Activated CD8-positive, alpha-beta T cell treated with anti-CD3 and anti-CD28 coated beads for 36 hours (primary cell): ENCODE measurements around the gene HSPB1. TPM values are rescaled to one million over a fixed set of nuclear protein-coding genes. Genes with fewer than 3 reads are reported as not detected.
"Not testable (repeated sequence)": the region's sequence is repeated elsewhere in the genome, so short reads cannot be mapped to it uniquely, and the experiment has no call there.

ENCODE experiments used
- ATAC-seq: fragments of 200-7000 bp; cut with Tn5 transposase; one replicate; pipeline ENCODE4 v1.10.0; 2021; ENCODE audit warnings: mild to moderate bottlenecking, moderate library complexity
- CTCF ChIA-PET: fragments of 350-600 bp; sonication (Branson Sonifier 250); formaldehyde crosslinking; loops from one replicate; lab custom pipeline; 2021; ENCODE audit warnings: antibody characterized with exemption; lab: Charles Lee
- POLR2A ChIA-PET: fragments of 350-600 bp; sonication (Branson Sonifier 250); formaldehyde crosslinking; loops from one replicate; lab custom pipeline; 2021; ENCODE audit warnings: antibody characterized with exemption; lab: Charles Lee
- DNase-seq: peaks from one replicate; pipeline ENCODE4 v3.0.0-alpha.2; 2020
- H3K27ac Mint-ChIP-seq: one replicate; pipeline ENCODE4 v1.8.0; 2021; ENCODE audit warnings: mild to moderate bottlenecking, mixed read lengths
- H3K27me3 Mint-ChIP-seq: one replicate; pipeline ENCODE4 v1.8.0; 2021; ENCODE audit warnings: mixed read lengths
- H3K36me3 Mint-ChIP-seq: one replicate; pipeline ENCODE4 v1.8.0; 2021; ENCODE audit warnings: low read depth, mixed read lengths
- H3K4me1 Mint-ChIP-seq: one replicate; pipeline ENCODE4 v1.8.0; 2021; ENCODE audit warnings: low read depth, mixed read lengths
- H3K4me3 Mint-ChIP-seq: one replicate; pipeline ENCODE4 v1.8.0; 2021; ENCODE audit warnings: mild to moderate bottlenecking, moderate library complexity, mixed read lengths
- H3K9me3 Mint-ChIP-seq: one replicate; pipeline ENCODE4 v1.8.0; 2021; ENCODE audit warnings: mixed read lengths
- CTCF ChIP-seq: fragments of 200-600 bp; IDR thresholded peaks from one replicate; pipeline ENCODE4 v1.8.0; 2022; ENCODE audit warnings: antibody characterized with exemption, mild to moderate bottlenecking
- intact Hi-C: fragments of 100-400 bp; cut with micrococcal nuclease; formaldehyde crosslinking; loops from one replicate; pipeline ENCODE4 v1.10.0; 2022
- total RNA-seq, 2 experiments: library from RNA; stranded (reverse); gene quantifications; one replicate each; pipeline ENCODE4 v1.2.3, GENCODE V29; 2021

The HSPB1 gene
- total RNA-seq, 2 experiments from 2014 or later = 104 to 109 TPM

- peaks cover 13% of the 10 kb centered on the region for H3K4me1 Mint-ChIP-seq
- no peak for TF ChIP-seq CTCF
- intact Hi-C loops = no loop called here
- no peak overlapping the region for H3K4me3 Mint-ChIP-seq
- no peaks in the 10 kb centered on the region for H3K9me3 Mint-ChIP-seq
- no peak overlapping the region for H3K27ac Mint-ChIP-seq
- no peak for DNase-seq
- H3K36me3 Mint-ChIP-seq = no peaks in the 10 kb centered on the region
- CTCF ChIA-PET = interaction anchor here (0.6 to 4.8 kb wide), 11 partner anchors 12 to 125 kb away, joined by 3 to 78 read pairs (median 13); partner anchors contain the start of gene HSPB1
- no peak for ATAC-seq
- POLR2A ChIA-PET = interaction anchor here (0.9 to 1.1 kb wide), 3 partner anchors 11 to 26 kb away, joined by 3 to 5 read pairs (median 3); no protein-coding TSS in a partner anchor
- no peaks in the 10 kb centered on the region for H3K27me3 Mint-ChIP-seq
These were observed 10.3 kb upstream of the HSPB1 start for GRCh38 chr7:76292213-76292573.

GRCh38 chr7:76292911-76293310 is 9.6 kb upstream of the HSPB1 start:
- H3K27me3 Mint-ChIP-seq, H3K9me3 Mint-ChIP-seq, H3K36me3 Mint-ChIP-seq, DNase-seq, ATAC-seq, H3K27ac Mint-ChIP-seq, H3K4me3 Mint-ChIP-seq, intact Hi-C loops: not testable (repeated sequence)
- H3K4me1 Mint-ChIP-seq = peaks cover 13% of the 10 kb centered on the region
- ChIA-PET CTCF (interaction anchor here (1.9 to 4.8 kb wide), 6 partner anchors 16 to 115 kb away, joined by 7 to 78 read pairs (median 16); no protein-coding TSS in a partner anchor), POLR2A (interaction anchor here (0.9 kb wide), 2 partner anchors 10 to 21 kb away, joined by 3 to 5 read pairs; no protein-coding TSS in a partner anchor)

GRCh38 chr7:76293407-76293901 is 9.0 kb upstream of the HSPB1 start:
- no peak for ATAC-seq
- peaks cover 13% of the 10 kb centered on the region for H3K4me1 Mint-ChIP-seq
- intact Hi-C loops = no loop called here
- no peak overlapping the region for H3K4me3 Mint-ChIP-seq
- no peak overlapping the region for H3K27ac Mint-ChIP-seq
- TF ChIP-seq CTCF = no peak
- POLR2A ChIA-PET = no interaction called here
- CTCF ChIA-PET = interaction anchor here (4.8 kb wide), 1 partner anchor 23 kb away, joined by 78 read pairs; no protein-coding TSS in a partner anchor
- no peaks in the 10 kb centered on the region for H3K36me3 Mint-ChIP-seq
- H3K27me3 Mint-ChIP-seq = no peaks in the 10 kb centered on the region
- no peak for DNase-seq
- H3K9me3 Mint-ChIP-seq = no peaks in the 10 kb centered on the region

- Mint-ChIP-seq H3K27ac (no peak overlapping the region), H3K4me1 (peaks cover 13% of the 10 kb centered on the region), H3K9me3 (no peaks in the 10 kb centered on the region), H3K27me3 (no peaks in the 10 kb centered on the region), H3K36me3 (no peaks in the 10 kb centered on the region), H3K4me3 (no peak overlapping the region)
- no peak for TF ChIP-seq CTCF
- intact Hi-C loops = no loop called here
- ATAC-seq = no peak
- POLR2A ChIA-PET = interaction anchor here (0.7 kb wide), 1 partner anchor 1138 kb away, joined by 3 read pairs; no protein-coding TSS in a partner anchor
- CTCF ChIA-PET = interaction anchor here (4.8 kb wide), 1 partner anchor 22 kb away, joined by 78 read pairs; no protein-coding TSS in a partner anchor
- DNase-seq = no peak
These were observed 8.0 kb upstream of the HSPB1 start for GRCh38 chr7:76294344-76295024.

- H3K36me3 Mint-ChIP-seq = no peaks in the 10 kb centered on the region
- H3K4me3 Mint-ChIP-seq = no peak overlapping the region
- no peak for TF ChIP-seq CTCF
- DNase-seq (no peak), ATAC-seq (no peak)
- intact Hi-C loops = no loop called here
- H3K27me3 Mint-ChIP-seq = no peaks in the 10 kb centered on the region
- H3K27ac Mint-ChIP-seq = no peak overlapping the region
- H3K4me1 Mint-ChIP-seq = peaks cover 3% of the 10 kb centered on the region
- ChIA-PET CTCF (interaction anchor here (1.6 to 2.9 kb wide), 3 partner anchors 15 to 23 kb away, joined by 3 to 21 read pairs (median 3); no protein-coding TSS in a partner anchor), POLR2A (interaction anchor here (1.3 kb wide), 1 partner anchor 15 kb away, joined by 3 read pairs; no protein-coding TSS in a partner anchor)
- H3K9me3 Mint-ChIP-seq = no peaks in the 10 kb centered on the region
These were observed 5.4 kb upstream of the HSPB1 start for GRCh38 chr7:76296743-76297740.
